SU-DHL-6 (cell line): ENCODE measurements around the gene THAP5.
"Not testable (repeated sequence)": the region's sequence is repeated elsewhere in the genome, so short reads cannot be mapped to it uniquely, and the experiment has no call there.

ENCODE experiments used
- H2AFZ ChIP-seq: fragments of 200-600 bp; sonication (generic); 2 replicates; pipeline ENCODE4 v1.6.1; 2014; ENCODE audit warnings: low read depth, mild to moderate bottlenecking, moderate library complexity, mixed read lengths, antibody characterized with exemption, low read length; ENCODE audit not compliant: severe bottlenecking
- H3F3A ChIP-seq: fragments of 200-600 bp; shearing (Covaris generic); 2 replicates; pipeline ENCODE4 v1.6.0; 2016; ENCODE audit warnings: antibody characterized with exemption, mild to moderate bottlenecking; ENCODE audit not compliant: insufficient read depth
- H3K27ac ChIP-seq: fragments of 200-600 bp; sonication (generic); 2 replicates; pipeline ENCODE4 v1.5.1; 2016; ENCODE audit warnings: low read depth, mild to moderate bottlenecking, low read length, moderate library complexity, mixed read lengths
- H3K27me3 ChIP-seq: fragments of 200-600 bp; sonication (generic), shearing (Covaris generic); 2 replicates; pipeline ENCODE4 v1.6.0; 2014; ENCODE audit warnings: mild to moderate bottlenecking, low read length
- H3K36me3 ChIP-seq: fragments of 200-600 bp; sonication (generic); 2 replicates; pipeline ENCODE4 v1.6.1; 2014; ENCODE audit warnings: mild to moderate bottlenecking, low read length, mixed read lengths
- H3K4me2 ChIP-seq: fragments of 300-600, 200-600 bp; shearing (Covaris generic), sonication (generic); 2 replicates; pipeline ENCODE4 v1.6.0; 2014; ENCODE audit warnings: low read length, low read depth, mild to moderate bottlenecking; ENCODE audit not compliant: poor library complexity, severe bottlenecking
- H3K4me3 ChIP-seq: fragments of 200-600 bp; sonication (generic); 2 replicates; pipeline ENCODE4 v1.5.1; 2014; ENCODE audit warnings: antibody characterized with exemption, low read length, mild to moderate bottlenecking, mixed read lengths; ENCODE audit not compliant: insufficient read depth, poor library complexity, severe bottlenecking
- H3K79me2 ChIP-seq: fragments of 200-600 bp; sonication (generic); 2 replicates; pipeline ENCODE4 v1.6.1; 2014; ENCODE audit warnings: mild to moderate bottlenecking, low read length, moderate library complexity; ENCODE audit not compliant: insufficient read depth
- H3K9ac ChIP-seq: fragments of 200-600 bp; sonication (generic); 2 replicates; pipeline ENCODE4 v1.7.0; 2014; ENCODE audit warnings: mild to moderate bottlenecking, low read length
- H3K9me2 ChIP-seq: fragments of 200-600 bp; sonication (generic); replicated peaks from 2 replicates; pipeline ENCODE4 v1.6.1; 2014; ENCODE audit warnings: low read length; ENCODE audit not compliant: insufficient read depth
- H3K9me3 ChIP-seq: fragments of 200-600 bp; sonication (generic); 2 replicates; pipeline ENCODE4 v1.6.1; 2014; ENCODE audit warnings: low read length, mixed read lengths; ENCODE audit not compliant: insufficient read depth
- H4K20me1 ChIP-seq: fragments of 200-600 bp; sonication (generic); 2 replicates; pipeline ENCODE4 v1.6.1; 2014; ENCODE audit warnings: low read depth, mild to moderate bottlenecking, antibody characterized with exemption, low read length, moderate library complexity, mixed read lengths
- CTCF ChIP-seq: fragments of 200-600 bp; sonication (generic); IDR thresholded peaks from one replicate; pipeline ENCODE4 v1.5.1; 2017; ENCODE audit warnings: antibody characterized with exemption, mild to moderate bottlenecking, low read length, moderate library complexity; ENCODE audit not compliant: insufficient read depth, poor library complexity, severe bottlenecking
- EZH2phosphoT487 ChIP-seq: fragments of 200-600 bp; sonication (generic), shearing (Covaris generic); conservative IDR thresholded peaks from 2 replicates; pipeline ENCODE4 v1.6.1; 2018; ENCODE audit warnings: mild to moderate bottlenecking, antibody characterized with exemption, low read length, moderate library complexity, mixed read lengths

Gene THAP5

GRCh38 chr7:108559253-108559652 lies 10.3 kb downstream of the THAP5 start:
- H3K36me3 ChIP-seq, result peaks cover 7% of the 10 kb centered on the region; the same call in 1 of the 2 replicates
- no peaks in the 10 kb centered on the region for H3K9me2 ChIP-seq
- no peaks in the 10 kb centered on the region for H4K20me1 ChIP-seq
- H3K79me2 ChIP-seq, result peaks cover 1% of the 10 kb centered on the region; the same call in 1 of the 2 replicates
- H3K9ac ChIP-seq, result no peak overlapping the region
- H2AFZ ChIP-seq, result no peak overlapping the region
- H3K27me3 ChIP-seq, result no peaks in the 10 kb centered on the region
- H3K4me2 ChIP-seq, result no peak overlapping the region
- H3K9me3 ChIP-seq, result peaks cover 13% of the 10 kb centered on the region; the same call in 1 of the 2 replicates
- H3K27ac ChIP-seq, result no peak overlapping the region
- H3F3A ChIP-seq, result no peaks in the 10 kb centered on the region; the same call in 1 of the 2 replicates
- H3K4me3 ChIP-seq, result no peak overlapping the region
- TF ChIP-seq CTCF (no peak), EZH2phosphoT487 (no peak)

GRCh38 chr7:108557617-108558016 lies 11.9 kb downstream of the THAP5 start:
- Histone ChIP-seq H3K4me2 (no peak overlapping the region), H2AFZ (no peak overlapping the region), H3K79me2 (no peaks in the 10 kb centered on the region), H3K4me3 (no peak overlapping the region), H4K20me1 (no peaks in the 10 kb centered on the region), H3K9ac (no peak overlapping the region), H3K9me2 (no peaks in the 10 kb centered on the region), H3K27ac (no peak overlapping the region), H3K9me3 (peaks cover 13% of the 10 kb centered on the region; the same call in 1 of the 2 replicates), H3K27me3 (no peaks in the 10 kb centered on the region), H3F3A (no peaks in the 10 kb centered on the region), H3K36me3 (no peaks in the 10 kb centered on the region; the same call in 1 of the 2 replicates)
- TF ChIP-seq CTCF (no peak), EZH2phosphoT487 (no peak)

- TF ChIP-seq EZH2phosphoT487 (no peak), CTCF (no peak)
Measured at GRCh38 chr7:108557191-108557590, 12.3 kb downstream of the THAP5 start.

GRCh38 chr7:108556665-108557064 lies 12.8 kb downstream of the THAP5 start:
- not testable (repeated sequence) for H2AFZ ChIP-seq, H3K27me3 ChIP-seq, H3K9ac ChIP-seq, H3K9me2 ChIP-seq, H3K36me3 ChIP-seq, H4K20me1 ChIP-seq, H3K4me3 ChIP-seq, H3K79me2 ChIP-seq, H3K27ac ChIP-seq, H3F3A ChIP-seq, H3K4me2 ChIP-seq
- peaks cover 13% of the 10 kb centered on the region; the same call in 1 of the 2 replicates for H3K9me3 ChIP-seq

More at GRCh38 chr7:108557191-108557590, 12.3 kb downstream of the THAP5 start:
- Histone ChIP-seq H3K9me2 (no peaks in the 10 kb centered on the region), H3K27me3 (no peaks in the 10 kb centered on the region), H3K4me3 (no peak overlapping the region), H3K36me3 (no peaks in the 10 kb centered on the region; the same call in 1 of the 2 replicates), H3K9ac (no peak overlapping the region), H3F3A (no peaks in the 10 kb centered on the region), H3K9me3 (peaks cover 13% of the 10 kb centered on the region; the same call in 1 of the 2 replicates), H3K79me2 (no peaks in the 10 kb centered on the region), H4K20me1 (no peaks in the 10 kb centered on the region), H3K4me2 (no peak overlapping the region), H2AFZ (no peak overlapping the region), H3K27ac (no peak overlapping the region)

- H3K9ac ChIP-seq, H2AFZ ChIP-seq, H3K9me2 ChIP-seq, H3K27me3 ChIP-seq, H3K79me2 ChIP-seq, H4K20me1 ChIP-seq, H3K4me3 ChIP-seq, H3K27ac ChIP-seq, H3K4me2 ChIP-seq, H3F3A ChIP-seq, H3K9me3 ChIP-seq, H3K36me3 ChIP-seq: not testable (repeated sequence)
Measured at GRCh38 chr7:108548141-108548896, 21.2 kb downstream of the THAP5 start.
